ENCODE data around the gene ELMOD1. TPM values are rescaled to one million over a fixed set of nuclear protein-coding genes. Genes with fewer than 3 reads are reported as not detected.

ELMOD1 gene
- total and polyA plus RNA-seq, 2 donors (not counting 1 experiment from before 2014, with no cell fraction given) = not detected

- no peaks in the 10 kb centered on the region for H3K4me1 ChIP-seq (ENCODE audit: control insufficient read depth in 2 of 2, insufficient read depth in 2 of 2, low read length in 2 of 2)
- no peak overlapping the region for H2AFZ ChIP-seq (ENCODE audit: insufficient read depth, low read depth, low read length, poor library complexity, severe bottlenecking)
- no peak for DNase-seq
- no peak overlapping the region for H3K4me3 Mint-ChIP-seq
- H3K27me3 Mint-ChIP-seq = peaks cover 26% of the 10 kb centered on the region
- no peak overlapping the region for H3K27ac Mint-ChIP-seq
- H4K20me1 ChIP-seq (ENCODE audit: control insufficient read depth, insufficient read depth, low read length, poor library complexity, severe bottlenecking) = no peaks in the 10 kb centered on the region
- no peak for TF ChIP-seq EZH2 (IDR thresholded peaks at IDR 0.05; ENCODE audit: borderline replicate concordance, insufficient read depth, low read depth, low read length, poor library complexity, severe bottlenecking)
- no peak for TF ChIP-seq CTCF (IDR thresholded peaks at IDR 0.05)
- peaks cover 0 to 15% (median 2%) of the 10 kb centered on the region in 4 experiments for H3K27me3 ChIP-seq (replicated peaks in 1 of 4; ENCODE audit: control extremely low read depth in 1 of 4, control insufficient read depth in 3 of 4, insufficient read depth in 4 of 4, low read length in 3 of 4)
- no peaks in the 10 kb centered on the region for H3K79me2 ChIP-seq (ENCODE audit: control insufficient read depth, insufficient read depth, low read length)
- ATAC-seq (ENCODE audit: low read depth) = no peak
- ChIA-PET CTCF (no interaction called here), POLR2A (no interaction called here)
- no peaks in the 10 kb centered on the region for H3K36me3 ChIP-seq (replicated peaks in 1 of 2; ENCODE audit: control extremely low read depth in 1 of 2, control insufficient read depth in 1 of 2, extremely low read depth in 1 of 2, insufficient read depth in 2 of 2, low read length in 1 of 2)
- 65% methylated on average over 3 of the region's 4 CpGs for WGBS (ENCODE audit: insufficient coverage)
- H3K9ac ChIP-seq (ENCODE audit: low read length) = no peak overlapping the region
- no peak overlapping the region for H3K4me2 ChIP-seq (replicated peaks; ENCODE audit: low read depth, low read length, poor library complexity, severe bottlenecking)
- intact Hi-C loops (cut with micrococcal nuclease) = no loop called here
- H3K4me1 Mint-ChIP-seq = peaks cover 4% of the 10 kb centered on the region
- no peak overlapping the region for H3K27ac ChIP-seq (ENCODE audit: low read length in 2 of 2)
- no peaks in the 10 kb centered on the region for H3K9me3 ChIP-seq (ENCODE audit: control extremely low read depth in 1 of 3, control insufficient read depth in 2 of 3, insufficient read depth in 1 of 3, low read length in 2 of 3)
- no peaks in the 10 kb centered on the region for H3K9me3 Mint-ChIP-seq (ENCODE audit: insufficient read depth)
- no peak overlapping the region for H3K4me3 ChIP-seq (ENCODE audit: control extremely low read depth in 1 of 5, extremely low read depth in 1 of 5, insufficient read depth in 1 of 5, low read depth in 2 of 5, low read length in 4 of 5)
Measured at GRCh38 chr11:107651672-107652071, 60.7 kb downstream of the ELMOD1 start.

GRCh38 chr11:107653076-107653475 is 62.1 kb downstream of the ELMOD1 start:
- ATAC-seq (ENCODE audit: low read depth) (no peak), DNase-seq (no peak)
- Mint-ChIP-seq H3K27me3 (peaks cover 21% of the 10 kb centered on the region), H3K4me3 (no peak overlapping the region), H3K27ac (no peak overlapping the region), H3K4me1 (peaks cover 4% of the 10 kb centered on the region), H3K9me3 (ENCODE audit: insufficient read depth) (no peaks in the 10 kb centered on the region)
- H3K9me3 ChIP-seq (ENCODE audit: control extremely low read depth in 1 of 3, control insufficient read depth in 2 of 3, insufficient read depth in 1 of 3, low read length in 2 of 3) = no peaks in the 10 kb centered on the region
- ChIA-PET POLR2A (no interaction called here), CTCF (no interaction called here)
- H3K27ac ChIP-seq (ENCODE audit: low read length in 2 of 2) = no peak overlapping the region
- TF ChIP-seq EZH2 (IDR thresholded peaks at IDR 0.05; ENCODE audit: borderline replicate concordance, insufficient read depth, low read depth, low read length, poor library complexity, severe bottlenecking) (no peak), CTCF (IDR thresholded peaks at IDR 0.05) (no peak)
- H3K4me2 ChIP-seq (replicated peaks; ENCODE audit: low read depth, low read length, poor library complexity, severe bottlenecking) = no peak overlapping the region
- no peak overlapping the region for H3K9ac ChIP-seq (ENCODE audit: low read length)
- no peak overlapping the region for H3K4me3 ChIP-seq (ENCODE audit: control extremely low read depth in 1 of 5, extremely low read depth in 1 of 5, insufficient read depth in 1 of 5, low read depth in 2 of 5, low read length in 4 of 5)
- intact Hi-C loops (cut with micrococcal nuclease) = no loop called here
- H3K79me2 ChIP-seq (ENCODE audit: control insufficient read depth, insufficient read depth, low read length) = no peaks in the 10 kb centered on the region
- H3K4me1 ChIP-seq (ENCODE audit: control insufficient read depth in 2 of 2, insufficient read depth in 2 of 2, low read length in 2 of 2) = no peaks in the 10 kb centered on the region
- no CpG with 5 or more reads among the region's 1 CpG for WGBS (ENCODE audit: insufficient coverage)
- H3K36me3 ChIP-seq (replicated peaks in 1 of 2; ENCODE audit: control extremely low read depth in 1 of 2, control insufficient read depth in 1 of 2, extremely low read depth in 1 of 2, insufficient read depth in 2 of 2, low read length in 1 of 2) = no peaks in the 10 kb centered on the region
- H2AFZ ChIP-seq (ENCODE audit: insufficient read depth, low read depth, low read length, poor library complexity, severe bottlenecking) = no peak overlapping the region
- peaks cover 0 to 15% (median 2%) of the 10 kb centered on the region in 4 experiments for H3K27me3 ChIP-seq (replicated peaks in 1 of 4; ENCODE audit: control extremely low read depth in 1 of 4, control insufficient read depth in 3 of 4, insufficient read depth in 4 of 4, low read length in 3 of 4)
- H4K20me1 ChIP-seq (ENCODE audit: control insufficient read depth, insufficient read depth, low read length, poor library complexity, severe bottlenecking) = no peaks in the 10 kb centered on the region
